A549 (cell line): ENCODE measurements around the gene SNRNP70. TPM values are rescaled to one million over a fixed set of nuclear protein-coding genes. Genes with fewer than 3 reads are reported as not detected.

Source experiments
- ATAC-seq, 2 experiments: fragments of 200-7000 bp in 1 of 2; fragments of >200 bp in 1 of 2; cut with Nextera tagmentation in 1 of 2; cut with Tn5 transposase in 1 of 2; 3 replicates each; pipeline versions ENCODE4 v1.8.0 to v1.9.1; 2018 to 2020; ENCODE audit warnings: mild to moderate bottlenecking in 1 of 2, moderate library complexity in 1 of 2
- CTCF ChIA-PET: fragments of 300-600 bp; sonication (Branson Sonifier 250); formaldehyde crosslinking; extraction: SDS; loops from one replicate; lab custom pipeline; 2021; ENCODE audit warnings: antibody characterized with exemption, inconsistent platforms; lab: Yijun Ruan, JAX
- POLR2A ChIA-PET: fragments of 350-600 bp; formaldehyde crosslinking; extraction: SDS; loops from one replicate; lab custom pipeline; 2021; ENCODE audit warnings: antibody characterized with exemption, inconsistent platforms; lab: Yijun Ruan, JAX
- DNase-seq, 2 experiments: peaks; one replicate each; pipeline versions ENCODE4 v3.0.0 to v3.0.0-alpha.2; 2011 to 2016; ENCODE audit warnings: low read depth in 1 of 2, low spot score in 1 of 2
- FAIRE-seq: peaks from 2 replicates; lab custom pipeline; 2011; peaks lifted over from hg19 to GRCh38; lab: Jason Lieb, UNC
- H3K27ac ChIP-seq, 2 experiments: fragments of >200 bp; sonication (Bioruptor Twin); formaldehyde crosslinking; 3 replicates each; pipeline ENCODE4 v1.5.1; 2016 to 2017
- H3K4me1 ChIP-seq: fragments of >200 bp; sonication (Bioruptor Twin); formaldehyde crosslinking; 3 replicates; pipeline ENCODE4 v1.6.1; 2016
- H3K4me2 ChIP-seq: fragments of >200 bp; sonication (Bioruptor Twin); formaldehyde crosslinking; 3 replicates; pipeline ENCODE4 v1.6.1; 2016
- H3K4me3 ChIP-seq: fragments of >200 bp; sonication (Bioruptor Twin); formaldehyde crosslinking; 3 replicates; pipeline ENCODE4 v1.5.1; 2016
- H3K9me3 ChIP-seq: fragments of >200 bp; sonication (Bioruptor Twin); formaldehyde crosslinking; 3 replicates; pipeline ENCODE4 v1.6.1; 2016
- BHLHE40 ChIP-seq: IDR thresholded peaks from 2 replicates; pipeline ENCODE4 v1.6.1; 2012; ENCODE audit warnings: low read depth, low read length, inconsistent platforms
- CBX2 ChIP-seq: fragments of 200-600 bp; sonication (generic); IDR thresholded peaks from 2 replicates; pipeline ENCODE4 v1.6.1; 2016; ENCODE audit warnings: low read depth, mild to moderate bottlenecking, borderline replicate concordance
- CHD4 ChIP-seq: fragments of 200-600 bp; sonication (generic); IDR thresholded peaks from 2 replicates; pipeline ENCODE4 v1.6.1; 2016; ENCODE audit warnings: antibody characterized with exemption, mild to moderate bottlenecking, borderline replicate concordance
- EHF ChIP-seq: fragments of 250-450 bp; sonication (Bioruptor Pico); IDR thresholded peaks from 2 replicates; pipeline ENCODE4 v1.5.0; 2020; ENCODE audit warnings: mild to moderate bottlenecking
- EHMT2 ChIP-seq: fragments of 200-600 bp; sonication (generic); IDR thresholded peaks from 2 replicates; pipeline ENCODE4 v1.6.1; 2016; ENCODE audit warnings: antibody characterized with exemption, low read depth, mild to moderate bottlenecking, moderate library complexity
- EP300 ChIP-seq, 2 experiments: fragments of >200 bp; sonication (Bioruptor Twin); formaldehyde crosslinking; IDR thresholded peaks; 2 replicates in 1 of 2; 3 replicates in 1 of 2; pipeline ENCODE4 v1.6.1; 2016 to 2017
- FOSB ChIP-seq: fragments of 250-450 bp; sonication (Bioruptor Pico); IDR thresholded peaks from 2 replicates; pipeline ENCODE4 v1.5.0; 2020; ENCODE audit warnings: mild to moderate bottlenecking, moderate library complexity
- HDAC2 ChIP-seq: fragments of 200-600 bp; sonication (generic); IDR thresholded peaks from 2 replicates; pipeline ENCODE4 v1.6.1; 2016
- HOXB13 ChIP-seq: fragments of 250-450 bp; sonication (Bioruptor Pico); IDR thresholded peaks from 2 replicates; pipeline ENCODE4 v1.5.0; 2020; ENCODE audit warnings: low read depth, mild to moderate bottlenecking, moderate library complexity
- HOXB5 ChIP-seq: fragments of 250-450 bp; sonication (Bioruptor Pico); IDR thresholded peaks from 2 replicates; pipeline ENCODE4 v1.5.0; 2020; ENCODE audit warnings: mild to moderate bottlenecking, moderate library complexity
- JUNB ChIP-seq: fragments of >200 bp; sonication (Bioruptor Twin); formaldehyde crosslinking; IDR thresholded peaks from 2 replicates; pipeline ENCODE4 v1.6.1; 2016
- MAFK ChIP-seq: fragments of 450-650 bp; IDR thresholded peaks from 2 replicates; pipeline ENCODE4 v1.6.1; 2014; ENCODE audit not compliant: partially characterized antibody
- MAZ ChIP-seq: fragments of 150-350 bp; IDR thresholded peaks from 2 replicates; pipeline ENCODE4 v1.6.1; 2014; ENCODE audit warnings: antibody characterized with exemption, low read depth, low read length, borderline replicate concordance
- NR3C1 ChIP-seq: fragments of >200 bp; sonication (Bioruptor Twin); formaldehyde crosslinking; IDR thresholded peaks from 3 replicates; pipeline ENCODE4 v1.6.1; 2017
- POLR2AphosphoS2 ChIP-seq: conservative IDR thresholded peaks from 2 replicates; pipeline ENCODE4 v1.6.1; 2012; ENCODE audit warnings: low read length, improper control_type of control experiment, inconsistent platforms
- RAD21 ChIP-seq, 2 experiments: fragments of >200 bp in 1 of 2; sonication (Bioruptor Twin) in 1 of 2; formaldehyde crosslinking in 1 of 2; IDR thresholded peaks in 1 of 2; conservative IDR thresholded peaks in 1 of 2; 2 replicates in 1 of 2; 3 replicates in 1 of 2; pipeline ENCODE4 v1.6.1; 2012 to 2018; ENCODE audit warnings: inconsistent platforms in 1 of 2
- RNF2 ChIP-seq: fragments of 200-600 bp; sonication (generic); IDR thresholded peaks from 2 replicates; pipeline ENCODE4 v1.6.1; 2016; ENCODE audit warnings: low read depth, mild to moderate bottlenecking, antibody characterized with exemption, moderate library complexity, borderline replicate concordance
- TP53 ChIP-seq: fragments of 250-450 bp; sonication (Bioruptor Pico); IDR thresholded peaks from 2 replicates; pipeline ENCODE4 v1.5.0; 2021; ENCODE audit warnings: mild to moderate bottlenecking, moderate library complexity
- ZC3H11A ChIP-seq: fragments of 450-650 bp; IDR thresholded peaks from 2 replicates; pipeline ENCODE4 v1.6.1; 2014; ENCODE audit warnings: antibody characterized with exemption, mild to moderate bottlenecking
- ZFP36 ChIP-seq: fragments of 450-650 bp; IDR thresholded peaks from 2 replicates; pipeline ENCODE4 v1.6.1; 2014; ENCODE audit warnings: borderline replicate concordance; ENCODE audit not compliant: partially characterized antibody
- WGBS: methylation state at CpG from one replicate; pipeline ENCODE4 v1.1.6; 2017; ENCODE audit errors: missing lambda C conversion rate; 5-methylcytosine and 5-hydroxymethylcytosine counted together
- polyA plus RNA-seq, 4 experiments: library from polyadenylated mRNA; depleted of rRNA in 3 of 4; stranded (reverse); fragments of >200 nt; fragmentation: RNase III in 1 of 4; extraction: RNeasy Plus Mini Kit Qiagen cat#74134 plus additional on column Dnase treatment in 1 of 4; gene quantifications; 2 replicates in 3 of 4; 3 replicates in 1 of 4; pipeline ENCODE4 v1.2.3, GENCODE V29; 2011 to 2017
- TF ChIP-seq, protein P1 (sequence below): fragments of 250-450 bp; sonication (Bioruptor Pico); IDR thresholded peaks from 2 replicates; pipeline ENCODE4 v1.5.0; 2021; ENCODE audit warnings: mild to moderate bottlenecking, moderate library complexity, borderline replicate concordance
- TF ChIP-seq, protein P2 (sequence below): fragments of >200 bp; sonication (Bioruptor Twin); formaldehyde crosslinking; IDR thresholded peaks from 3 replicates; pipeline ENCODE4 v1.5.1; 2016
- TF ChIP-seq, protein P3 (sequence below): fragments of >200 bp; sonication (Bioruptor Twin); formaldehyde crosslinking; IDR thresholded peaks from 3 replicates; pipeline ENCODE4 v1.6.1; 2016
- TF ChIP-seq, protein P4 (sequence below): fragments of 150-350 bp; IDR thresholded peaks from 2 replicates; pipeline ENCODE4 v1.6.1; 2014; ENCODE audit warnings: low read depth, mild to moderate bottlenecking, low read length
- TF ChIP-seq, protein P5 (sequence below): fragments of 450-650 bp; IDR thresholded peaks from 2 replicates; pipeline ENCODE4 v1.6.1; 2014; ENCODE audit warnings: antibody characterized with exemption

The SNRNP70 gene
- polyA plus RNA-seq, 2 of the 4 experiments (the other 2 are of a cell fraction) = 214 to 350 TPM

DNA sequence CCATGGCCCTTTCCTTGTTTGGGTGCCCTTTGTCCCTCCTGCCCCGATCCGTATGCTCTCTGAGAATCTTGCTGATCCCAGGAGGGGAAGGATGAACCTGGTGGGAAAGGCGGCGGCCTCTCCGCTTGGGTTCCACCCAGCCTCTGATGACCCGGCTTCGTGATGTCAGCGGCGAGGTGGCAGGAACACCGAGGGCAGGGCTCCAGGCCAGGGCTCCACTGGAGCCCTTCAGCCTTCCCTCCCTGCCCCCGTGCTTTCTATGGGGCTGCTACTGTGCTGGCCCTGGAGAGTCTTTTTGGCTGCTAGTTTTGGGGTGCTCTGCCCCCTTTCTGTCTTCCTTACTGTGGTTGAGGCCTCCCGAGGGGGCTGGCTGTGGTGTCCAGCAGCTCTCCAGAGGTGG lies 17.1 kb downstream of the SNRNP70 start:
- no peak for FAIRE-seq
- WGBS = 85% methylated on average over 12 of the region's 12 CpGs
- peaks cover 28% of the 10 kb centered on the region for H3K4me1 ChIP-seq
- POLR2A ChIA-PET = no interaction called here
- H3K4me3 ChIP-seq = no peak overlapping the region
- H3K9me3 ChIP-seq = no peaks in the 10 kb centered on the region
- TF ChIP-seq ZFP36 = no peak
- CTCF ChIA-PET = interaction anchor here (1.1 to 13.2 kb wide), 6 partner anchors 9 to 109 kb away, joined by 3 to 241 read pairs (median 5); partner anchors contain the start of genes GYS1, LIN7B and RUVBL2
- no peak for ATAC-seq
- H3K4me2 ChIP-seq = no peak overlapping the region
- no peak for DNase-seq
- peak overlapping the region in 1 of 2 experiments; percentile 14; a peak in 1 of 6 replicates for H3K27ac ChIP-seq

DNA sequence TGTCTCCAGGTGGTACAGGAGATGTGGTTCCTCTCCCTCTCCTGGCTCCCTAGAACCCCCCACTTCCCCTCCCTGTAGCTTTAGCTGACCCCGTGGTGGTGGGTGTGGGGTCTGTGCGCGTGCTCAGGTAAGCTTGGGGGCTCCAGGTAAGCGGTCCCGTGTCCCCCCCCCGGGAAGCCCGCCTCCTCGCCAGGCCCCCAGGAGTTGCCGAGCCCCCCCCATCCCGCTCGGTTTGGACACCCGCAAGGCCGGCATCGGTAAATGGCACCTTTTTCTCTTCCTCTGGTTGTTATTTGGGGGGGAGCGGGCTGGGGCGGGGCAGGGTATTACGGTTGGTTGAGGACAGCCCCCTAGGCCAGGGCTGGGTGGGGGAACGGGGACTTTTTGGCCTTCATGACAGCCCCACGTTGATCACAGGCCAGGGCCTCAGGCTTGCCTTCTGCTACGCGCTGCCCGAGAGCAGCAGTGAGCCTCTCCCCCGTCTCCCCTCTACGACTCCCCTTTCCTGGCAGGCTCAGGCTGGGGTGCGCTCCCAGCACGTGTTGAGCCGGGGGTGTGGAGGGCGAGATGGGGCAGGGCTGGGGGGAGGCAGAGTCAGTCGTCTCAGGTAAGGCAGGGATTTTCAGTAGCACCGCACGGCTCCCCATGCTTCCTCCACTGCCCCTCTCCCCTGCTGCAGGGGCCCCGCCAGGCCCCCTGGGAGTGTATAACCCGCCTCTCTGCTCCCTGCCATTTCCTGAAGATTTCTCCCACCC lies 18.3 kb downstream of the SNRNP70 start:
- 87% methylated on average over 26 of the region's 33 CpGs for WGBS
- POLR2A ChIA-PET = no interaction called here
- H3K4me2 ChIP-seq = no peak overlapping the region
- DNase-seq (no peak), FAIRE-seq (no peak), ATAC-seq (no peak)
- H3K9me3 ChIP-seq = no peaks in the 10 kb centered on the region
- H3K4me3 ChIP-seq = no peak overlapping the region
- H3K4me1 ChIP-seq = peaks cover 20% of the 10 kb centered on the region
- no peak overlapping the region for H3K27ac ChIP-seq
- CTCF ChIA-PET = interaction anchor here (1.0 to 13.2 kb wide), 7 partner anchors 10 to 315 kb away, joined by 3 to 241 read pairs (median 5); partner anchors contain the start of genes GYS1, LIN7B and RUVBL2
- TF ChIP-seq RNF2 = no peak
- TF ChIP-seq, protein P1, sequence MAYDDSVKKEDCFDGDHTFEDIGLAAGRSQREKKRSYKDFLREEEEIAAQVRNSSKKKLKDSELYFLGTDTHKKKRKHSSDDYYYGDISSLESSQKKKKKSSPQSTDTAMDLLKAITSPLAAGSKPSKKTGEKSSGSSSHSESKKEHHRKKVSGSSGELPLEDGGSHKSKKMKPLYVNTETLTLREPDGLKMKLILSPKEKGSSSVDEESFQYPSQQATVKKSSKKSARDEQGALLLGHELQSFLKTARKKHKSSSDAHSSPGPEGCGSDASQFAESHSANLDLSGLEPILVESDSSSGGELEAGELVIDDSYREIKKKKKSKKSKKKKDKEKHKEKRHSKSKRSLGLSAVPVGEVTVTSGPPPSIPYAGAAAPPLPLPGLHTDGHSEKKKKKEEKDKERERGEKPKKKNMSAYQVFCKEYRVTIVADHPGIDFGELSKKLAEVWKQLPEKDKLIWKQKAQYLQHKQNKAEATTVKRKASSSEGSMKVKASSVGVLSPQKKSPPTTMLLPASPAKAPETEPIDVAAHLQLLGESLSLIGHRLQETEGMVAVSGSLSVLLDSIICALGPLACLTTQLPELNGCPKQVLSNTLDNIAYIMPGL = no peak
- no peak for TF ChIP-seq FOSB (CRISPR knock-in tag)
- no peak for TF ChIP-seq JUNB
- no peak for TF ChIP-seq ZFP36
- TF ChIP-seq, protein P2, sequence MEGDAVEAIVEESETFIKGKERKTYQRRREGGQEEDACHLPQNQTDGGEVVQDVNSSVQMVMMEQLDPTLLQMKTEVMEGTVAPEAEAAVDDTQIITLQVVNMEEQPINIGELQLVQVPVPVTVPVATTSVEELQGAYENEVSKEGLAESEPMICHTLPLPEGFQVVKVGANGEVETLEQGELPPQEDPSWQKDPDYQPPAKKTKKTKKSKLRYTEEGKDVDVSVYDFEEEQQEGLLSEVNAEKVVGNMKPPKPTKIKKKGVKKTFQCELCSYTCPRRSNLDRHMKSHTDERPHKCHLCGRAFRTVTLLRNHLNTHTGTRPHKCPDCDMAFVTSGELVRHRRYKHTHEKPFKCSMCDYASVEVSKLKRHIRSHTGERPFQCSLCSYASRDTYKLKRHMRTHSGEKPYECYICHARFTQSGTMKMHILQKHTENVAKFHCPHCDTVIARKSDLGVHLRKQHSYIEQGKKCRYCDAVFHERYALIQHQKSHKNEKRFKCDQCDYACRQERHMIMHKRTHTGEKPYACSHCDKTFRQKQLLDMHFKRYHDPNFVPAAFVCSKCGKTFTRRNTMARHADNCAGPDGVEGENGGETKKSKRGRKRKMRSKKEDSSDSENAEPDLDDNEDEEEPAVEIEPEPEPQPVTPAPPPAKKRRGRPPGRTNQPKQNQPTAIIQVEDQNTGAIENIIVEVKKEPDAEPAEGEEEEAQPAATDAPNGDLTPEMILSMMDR = no peak
- no peak for TF ChIP-seq CHD4
- no peak for TF ChIP-seq POLR2AphosphoS2
- no peak for TF ChIP-seq HOXB13 (CRISPR knock-in tag)
- TF ChIP-seq CBX2 = no peak
- no peak for TF ChIP-seq TP53 (CRISPR knock-in tag)
- TF ChIP-seq MAZ = no peak
- TF ChIP-seq MAFK = no peak

DNA sequence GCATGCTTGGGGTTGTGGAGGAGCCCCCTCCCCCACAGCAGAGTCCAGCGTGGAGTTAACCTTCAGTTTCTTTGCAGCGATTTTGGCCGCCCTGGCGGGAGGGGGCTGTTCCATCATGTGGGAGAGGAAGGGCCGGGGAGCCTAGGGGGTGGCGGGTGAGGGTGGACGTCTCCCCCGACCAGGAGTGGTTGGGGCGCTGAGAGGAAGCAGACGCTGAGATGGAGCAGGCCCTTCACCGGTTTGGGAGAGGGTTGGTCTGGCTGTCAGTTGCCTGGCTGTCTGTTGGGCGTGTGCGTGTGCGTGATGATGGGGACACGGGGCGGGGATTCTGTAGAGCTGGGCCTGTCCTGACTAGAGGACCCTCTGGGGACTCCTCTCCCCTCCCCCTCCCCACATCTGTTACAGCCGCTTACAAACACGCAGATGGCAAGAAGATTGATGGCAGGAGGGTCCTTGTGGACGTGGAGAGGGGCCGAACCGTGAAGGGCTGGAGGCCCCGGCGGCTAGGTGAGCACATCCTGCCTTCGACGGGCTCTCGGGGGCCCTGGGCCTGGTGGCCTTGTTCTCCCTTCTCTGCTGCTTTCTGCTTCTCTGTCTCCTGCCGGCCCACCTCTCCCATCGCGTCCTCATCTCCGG lies 19.1 kb downstream of the SNRNP70 start:
- DNase-seq (no peak), FAIRE-seq (no peak), ATAC-seq (no peak)
- Histone ChIP-seq H3K4me1 (peaks cover 20% of the 10 kb centered on the region), H3K4me2 (no peak overlapping the region), H3K27ac (no peak overlapping the region), H3K9me3 (no peaks in the 10 kb centered on the region), H3K4me3 (no peak overlapping the region)
- ChIA-PET POLR2A (interaction anchor here (1.1 kb wide), 1 partner anchor 24 kb away, joined by 4 read pairs; no protein-coding TSS in a partner anchor), CTCF (interaction anchor here (0.6 to 13.2 kb wide), 11 partner anchors 9 to 316 kb away, joined by 3 to 241 read pairs (median 4); partner anchors contain the start of gene LIN7B)
- 93% methylated on average over 29 of the region's 30 CpGs for WGBS
- no peak for TF ChIP-seq RAD21 (conservative IDR thresholded peaks at IDR 0.05 in 1 of 2, IDR thresholded peaks at IDR 0.05 in 1 of 2)
- TF ChIP-seq, protein P3, sequence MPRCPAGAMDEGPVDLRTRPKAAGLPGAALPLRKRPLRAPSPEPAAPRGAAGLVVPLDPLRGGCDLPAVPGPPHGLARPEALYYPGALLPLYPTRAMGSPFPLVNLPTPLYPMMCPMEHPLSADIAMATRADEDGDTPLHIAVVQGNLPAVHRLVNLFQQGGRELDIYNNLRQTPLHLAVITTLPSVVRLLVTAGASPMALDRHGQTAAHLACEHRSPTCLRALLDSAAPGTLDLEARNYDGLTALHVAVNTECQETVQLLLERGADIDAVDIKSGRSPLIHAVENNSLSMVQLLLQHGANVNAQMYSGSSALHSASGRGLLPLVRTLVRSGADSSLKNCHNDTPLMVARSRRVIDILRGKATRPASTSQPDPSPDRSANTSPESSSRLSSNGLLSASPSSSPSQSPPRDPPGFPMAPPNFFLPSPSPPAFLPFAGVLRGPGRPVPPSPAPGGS = no peak
- no peak for TF ChIP-seq EHF (CRISPR knock-in tag)
- no peak for TF ChIP-seq HOXB5 (CRISPR knock-in tag)
- TF ChIP-seq MAFK = no peak
- no peak for TF ChIP-seq ZC3H11A
- TF ChIP-seq HDAC2 = no peak
- TF ChIP-seq NR3C1 = no peak
- no peak for TF ChIP-seq EHMT2
- TF ChIP-seq, protein P4, sequence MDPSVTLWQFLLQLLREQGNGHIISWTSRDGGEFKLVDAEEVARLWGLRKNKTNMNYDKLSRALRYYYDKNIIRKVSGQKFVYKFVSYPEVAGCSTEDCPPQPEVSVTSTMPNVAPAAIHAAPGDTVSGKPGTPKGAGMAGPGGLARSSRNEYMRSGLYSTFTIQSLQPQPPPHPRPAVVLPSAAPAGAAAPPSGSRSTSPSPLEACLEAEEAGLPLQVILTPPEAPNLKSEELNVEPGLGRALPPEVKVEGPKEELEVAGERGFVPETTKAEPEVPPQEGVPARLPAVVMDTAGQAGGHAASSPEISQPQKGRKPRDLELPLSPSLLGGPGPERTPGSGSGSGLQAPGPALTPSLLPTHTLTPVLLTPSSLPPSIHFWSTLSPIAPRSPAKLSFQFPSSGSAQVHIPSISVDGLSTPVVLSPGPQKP = no peak
- TF ChIP-seq BHLHE40 = no peak
- TF ChIP-seq, protein P5, sequence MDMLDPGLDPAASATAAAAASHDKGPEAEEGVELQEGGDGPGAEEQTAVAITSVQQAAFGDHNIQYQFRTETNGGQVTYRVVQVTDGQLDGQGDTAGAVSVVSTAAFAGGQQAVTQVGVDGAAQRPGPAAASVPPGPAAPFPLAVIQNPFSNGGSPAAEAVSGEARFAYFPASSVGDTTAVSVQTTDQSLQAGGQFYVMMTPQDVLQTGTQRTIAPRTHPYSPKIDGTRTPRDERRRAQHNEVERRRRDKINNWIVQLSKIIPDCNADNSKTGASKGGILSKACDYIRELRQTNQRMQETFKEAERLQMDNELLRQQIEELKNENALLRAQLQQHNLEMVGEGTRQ = no peak
- no peak for TF ChIP-seq TP53 (CRISPR knock-in tag)
- TF ChIP-seq EP300 (IDR thresholded peaks at IDR 0.05) = no peak
